ENCODE data around the gene DNAJB2.
A peak's percentile ranks its signal among the peaks of the same experiment; 100 is the strongest.

Gene DNAJB2

DNA sequence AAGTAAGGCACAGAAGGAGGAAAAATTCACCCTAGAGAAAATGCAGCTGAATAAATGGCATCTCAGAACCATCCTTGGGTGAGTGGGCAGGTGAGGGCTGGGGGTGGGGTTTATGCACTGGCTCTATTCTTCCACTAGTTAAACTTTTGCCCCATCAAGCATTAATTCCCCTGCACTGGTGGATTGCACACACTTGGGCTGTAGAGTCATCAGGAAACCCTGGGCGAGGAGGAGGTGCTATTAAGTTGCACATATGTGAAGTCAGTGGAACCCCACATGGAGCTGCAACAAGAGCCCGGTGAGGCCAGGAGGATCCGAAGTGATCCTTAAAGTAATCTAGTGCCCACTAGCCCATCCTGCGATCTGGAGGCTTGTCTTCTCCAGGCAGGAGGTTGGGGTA lies 6.8 kb upstream of the DNAJB2 start:
- Histone ChIP-seq H3K27me3 (ENCODE audit: insufficient read depth, insufficient read length) (no peaks in the 10 kb centered on the region), H3K4me1 (ENCODE audit: insufficient read depth, insufficient read length) (peaks cover 7% of the 10 kb centered on the region), H3K9me3 (ENCODE audit: insufficient read depth, low read length) (no peaks in the 10 kb centered on the region), H3K36me3 (ENCODE audit: insufficient read depth, insufficient read length, low read length) (no peaks in the 10 kb centered on the region), H3K9ac (ENCODE audit: insufficient read length, low read depth) (no peak overlapping the region), H3K4me3 (ENCODE audit: insufficient read length, low read depth) (no peak overlapping the region)
- TF ChIP-seq SUZ12 (IDR thresholded peaks at IDR 0.05; ENCODE audit: extremely low read depth, insufficient read depth, insufficient read length) = no peak
- no peak for TF ChIP-seq ZNF274 (IDR thresholded peaks at IDR 0.05; ENCODE audit: low read depth, low read length)
- no peak for TF ChIP-seq YY1 (IDR thresholded peaks at IDR 0.05; ENCODE audit: insufficient read depth, insufficient read length)
- no peak for DNase-seq (ENCODE audit: low read depth, low spot score)

DNA sequence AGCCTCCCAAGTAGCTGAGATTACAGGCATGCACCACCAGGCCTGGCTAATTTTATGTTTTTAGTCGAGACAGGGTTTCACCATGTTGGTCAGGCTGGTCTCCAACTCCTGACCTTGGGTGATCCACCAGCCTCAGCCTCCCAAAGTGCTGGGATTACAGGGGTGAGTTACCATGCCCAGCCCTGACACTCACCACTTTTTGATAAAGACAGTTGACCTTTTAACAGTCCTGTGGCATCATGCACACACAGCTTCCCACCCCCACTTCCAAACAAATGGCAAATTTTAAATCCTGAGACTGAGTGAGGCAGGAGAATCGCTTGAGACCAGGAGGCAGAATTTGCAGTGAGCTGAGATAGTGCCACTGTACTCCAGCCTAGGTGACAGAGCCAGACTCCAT lies 6.2 kb upstream of the DNAJB2 start:
- H3K9ac ChIP-seq (ENCODE audit: insufficient read length, low read depth) = no peak overlapping the region
- H3K4me1 ChIP-seq (ENCODE audit: insufficient read depth, insufficient read length) = peaks cover 7% of the 10 kb centered on the region
- no peaks in the 10 kb centered on the region for H3K27me3 ChIP-seq (ENCODE audit: insufficient read depth, insufficient read length)
- H3K36me3 ChIP-seq (ENCODE audit: insufficient read depth, insufficient read length, low read length) = no peaks in the 10 kb centered on the region
- DNase-seq (ENCODE audit: low read depth, low spot score) = no peak
- TF ChIP-seq SUZ12 (IDR thresholded peaks at IDR 0.05; ENCODE audit: extremely low read depth, insufficient read depth, insufficient read length) (no peak), ZNF274 (IDR thresholded peaks at IDR 0.05; ENCODE audit: low read depth, low read length) (no peak), YY1 (IDR thresholded peaks at IDR 0.05; ENCODE audit: insufficient read depth, insufficient read length) (no peak)
- H3K4me3 ChIP-seq (ENCODE audit: insufficient read length, low read depth) = no peak overlapping the region
- no peaks in the 10 kb centered on the region for H3K9me3 ChIP-seq (ENCODE audit: insufficient read depth, low read length)

DNA sequence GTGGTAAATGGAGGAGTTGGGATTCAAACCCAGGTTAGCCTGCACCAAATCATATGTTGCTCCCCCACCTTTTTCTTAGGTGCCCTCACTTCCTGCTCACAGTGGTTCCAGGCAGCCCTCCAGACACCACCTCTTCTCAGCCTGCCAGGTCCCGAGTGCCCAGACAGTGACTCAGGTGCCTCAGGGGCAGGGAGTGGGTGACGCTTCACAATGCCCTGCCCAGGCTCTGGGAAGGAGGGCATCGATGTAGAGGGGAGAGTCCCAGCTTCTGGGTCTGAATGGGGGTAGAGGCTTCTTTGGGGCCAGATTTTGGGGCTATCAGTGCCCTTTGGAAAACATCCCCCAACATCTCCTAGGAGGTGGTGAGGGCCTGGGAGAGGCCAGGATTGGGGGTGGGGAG lies 5.2 kb upstream of the DNAJB2 start:
- no peak for TF ChIP-seq ZNF274 (IDR thresholded peaks at IDR 0.05; ENCODE audit: low read depth, low read length)
- TF ChIP-seq YY1 (IDR thresholded peaks at IDR 0.05; ENCODE audit: insufficient read depth, insufficient read length) = no peak
- no peak for TF ChIP-seq SUZ12 (IDR thresholded peaks at IDR 0.05; ENCODE audit: extremely low read depth, insufficient read depth, insufficient read length)
- no peaks in the 10 kb centered on the region for H3K36me3 ChIP-seq (ENCODE audit: insufficient read depth, insufficient read length, low read length)
- DNase-seq (ENCODE audit: low read depth, low spot score) = no peak
- H3K4me3 ChIP-seq (ENCODE audit: insufficient read length, low read depth) = no peak overlapping the region
- H3K9ac ChIP-seq (ENCODE audit: insufficient read length, low read depth) = peak overlapping the region; percentile 70
- peaks cover 7% of the 10 kb centered on the region for H3K4me1 ChIP-seq (ENCODE audit: insufficient read depth, insufficient read length)
- H3K9me3 ChIP-seq (ENCODE audit: insufficient read depth, low read length) = no peaks in the 10 kb centered on the region
- no peaks in the 10 kb centered on the region for H3K27me3 ChIP-seq (ENCODE audit: insufficient read depth, insufficient read length)

DNA sequence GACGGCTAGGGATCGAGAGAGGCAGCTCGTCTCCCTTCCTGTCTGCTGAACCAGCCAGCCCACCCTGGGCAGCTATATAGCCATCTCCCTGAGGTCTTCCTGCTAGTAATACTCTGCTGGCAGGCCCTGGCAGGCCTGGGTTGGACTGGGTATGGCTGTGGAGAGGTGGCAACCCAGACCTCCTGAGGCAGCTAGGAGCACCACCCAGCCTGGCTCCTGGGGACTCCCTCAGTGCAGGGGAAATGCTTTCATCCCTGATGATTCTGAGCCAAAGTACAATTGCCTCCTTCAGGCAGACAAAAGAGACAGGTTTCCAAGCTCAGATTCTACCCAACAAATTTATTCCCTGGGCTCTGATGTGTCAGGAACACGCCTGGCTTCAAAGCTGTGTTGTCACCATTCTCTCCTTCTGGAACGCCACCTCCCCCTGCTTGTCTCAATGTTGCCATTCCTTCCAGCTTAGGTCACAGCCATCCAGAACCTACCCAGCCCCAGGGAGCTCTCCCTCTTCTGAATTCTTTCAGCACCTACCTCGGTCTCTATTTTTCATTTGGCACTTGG lies 4.7 kb upstream of the DNAJB2 start:
- H3K4me1 ChIP-seq (ENCODE audit: insufficient read depth, insufficient read length) = peaks cover 7% of the 10 kb centered on the region
- H3K27me3 ChIP-seq (ENCODE audit: insufficient read depth, insufficient read length) = no peaks in the 10 kb centered on the region
- H3K9me3 ChIP-seq (ENCODE audit: insufficient read depth, low read length) = no peaks in the 10 kb centered on the region
- DNase-seq (ENCODE audit: low read depth, low spot score) = peak; percentile 80
- H3K36me3 ChIP-seq (ENCODE audit: insufficient read depth, insufficient read length, low read length) = no peaks in the 10 kb centered on the region
- TF ChIP-seq SUZ12 (IDR thresholded peaks at IDR 0.05; ENCODE audit: extremely low read depth, insufficient read depth, insufficient read length) (no peak), YY1 (IDR thresholded peaks at IDR 0.05; ENCODE audit: insufficient read depth, insufficient read length) (no peak), ZNF274 (IDR thresholded peaks at IDR 0.05; ENCODE audit: low read depth, low read length) (no peak)
- peak overlapping the region; percentile 70 for H3K9ac ChIP-seq (ENCODE audit: insufficient read length, low read depth)
- H3K4me3 ChIP-seq (ENCODE audit: insufficient read length, low read depth) = no peak overlapping the region

DNA sequence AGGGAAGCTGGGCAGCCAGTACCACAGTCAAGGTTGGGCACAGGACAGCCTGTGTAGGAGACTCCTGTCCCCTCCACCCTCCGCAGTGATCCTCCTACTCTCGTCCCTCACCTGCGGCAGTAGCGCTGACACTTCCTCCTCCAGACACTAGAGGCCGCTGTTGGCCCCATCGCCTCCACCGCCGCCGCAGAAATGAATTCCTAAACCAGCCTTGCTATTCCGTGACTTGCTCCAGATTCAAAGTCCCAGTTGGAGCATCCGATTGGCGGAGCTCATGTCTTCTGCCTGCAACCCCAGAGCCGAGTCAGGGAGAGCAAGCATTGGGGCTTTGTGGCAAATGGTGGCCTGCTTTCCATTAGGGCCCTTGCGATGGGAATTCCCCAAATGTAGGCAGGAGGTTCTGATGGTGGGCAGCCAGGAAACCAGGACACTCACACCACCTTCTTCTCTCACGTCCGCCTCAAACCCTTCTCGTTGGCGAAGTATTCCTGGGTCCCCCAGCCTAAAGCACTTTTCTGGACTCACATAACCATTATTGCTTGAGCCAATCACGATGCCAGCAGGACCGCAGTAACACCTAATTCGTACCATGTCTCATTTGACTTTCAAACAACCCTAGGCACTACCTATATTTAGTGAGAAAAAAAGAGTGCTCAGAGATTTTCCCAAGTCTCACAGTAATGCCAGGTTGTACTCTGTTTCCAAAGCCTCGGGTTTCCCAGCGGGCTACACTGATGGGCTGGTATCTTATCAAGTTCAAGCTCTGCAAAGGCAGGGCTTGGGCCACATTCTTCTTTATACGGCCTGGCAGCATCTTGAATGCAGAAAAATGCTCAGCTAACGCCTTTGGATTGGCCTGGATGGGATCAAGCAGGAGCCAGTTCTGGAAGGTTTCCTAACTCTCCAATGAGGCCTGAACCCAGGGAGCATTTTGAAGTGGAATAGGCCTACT lies 1.2 kb upstream of the DNAJB2 start:
- no peak for TF ChIP-seq SUZ12 (IDR thresholded peaks at IDR 0.05; ENCODE audit: extremely low read depth, insufficient read depth, insufficient read length)
- TF ChIP-seq ZNF274 (IDR thresholded peaks at IDR 0.05; ENCODE audit: low read depth, low read length) = no peak
- peak overlapping the region; percentile 31 for H3K4me3 ChIP-seq (ENCODE audit: insufficient read length, low read depth)
- H3K4me1 ChIP-seq (ENCODE audit: insufficient read depth, insufficient read length) = peaks cover 18% of the 10 kb centered on the region

DNA sequence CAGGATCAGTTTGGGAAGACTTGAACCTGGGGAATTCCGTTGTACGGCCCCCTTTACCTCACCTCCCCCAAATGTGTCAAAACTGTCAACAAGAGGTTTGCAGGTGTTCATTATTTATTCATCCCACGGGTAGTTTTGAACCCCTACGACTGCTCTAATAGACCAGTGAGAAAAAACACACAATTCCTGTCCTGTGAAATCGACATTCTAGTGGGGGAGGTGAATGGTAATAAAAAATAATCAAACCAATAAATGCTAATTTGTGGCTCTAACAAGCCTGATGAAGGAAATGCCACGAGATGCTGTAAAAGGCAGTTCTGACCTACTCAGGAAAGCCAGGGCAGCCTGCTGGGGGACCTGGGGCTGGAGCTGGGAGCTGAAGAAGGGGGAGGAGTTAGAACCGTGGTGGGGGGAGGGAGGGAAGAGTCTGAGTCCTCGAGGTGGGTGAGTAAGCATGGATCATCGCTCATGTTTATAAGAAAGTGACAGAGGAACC lies 463 bp upstream of the DNAJB2 start:
- Histone ChIP-seq H3K36me3 (ENCODE audit: insufficient read depth, insufficient read length, low read length) (peaks cover 35% of the 10 kb centered on the region), H3K4me1 (ENCODE audit: insufficient read depth, insufficient read length) (peaks cover 18% of the 10 kb centered on the region), H3K9me3 (ENCODE audit: insufficient read depth, low read length) (no peaks in the 10 kb centered on the region), H3K9ac (ENCODE audit: insufficient read length, low read depth) (peak overlapping the region; percentile 52), H3K27me3 (ENCODE audit: insufficient read depth, insufficient read length) (no peaks in the 10 kb centered on the region), H3K4me3 (ENCODE audit: insufficient read length, low read depth) (peak overlapping the region; percentile 31)
- DNase-seq (ENCODE audit: low read depth, low spot score) = no peak
- TF ChIP-seq YY1 (IDR thresholded peaks at IDR 0.05; ENCODE audit: insufficient read depth, insufficient read length) (no peak), ZNF274 (IDR thresholded peaks at IDR 0.05; ENCODE audit: low read depth, low read length) (no peak), SUZ12 (IDR thresholded peaks at IDR 0.05; ENCODE audit: extremely low read depth, insufficient read depth, insufficient read length) (no peak)

More for the DNA sequence above, 1.2 kb upstream of the DNAJB2 start:
- no peak for DNase-seq (ENCODE audit: low read depth, low spot score)
- no peaks in the 10 kb centered on the region for H3K27me3 ChIP-seq (ENCODE audit: insufficient read depth, insufficient read length)
- peaks cover 27% of the 10 kb centered on the region for H3K36me3 ChIP-seq (ENCODE audit: insufficient read depth, insufficient read length, low read length)
- no peaks in the 10 kb centered on the region for H3K9me3 ChIP-seq (ENCODE audit: insufficient read depth, low read length)
- peak overlapping the region; percentile 61 for H3K9ac ChIP-seq (ENCODE audit: insufficient read length, low read depth)

DNA sequence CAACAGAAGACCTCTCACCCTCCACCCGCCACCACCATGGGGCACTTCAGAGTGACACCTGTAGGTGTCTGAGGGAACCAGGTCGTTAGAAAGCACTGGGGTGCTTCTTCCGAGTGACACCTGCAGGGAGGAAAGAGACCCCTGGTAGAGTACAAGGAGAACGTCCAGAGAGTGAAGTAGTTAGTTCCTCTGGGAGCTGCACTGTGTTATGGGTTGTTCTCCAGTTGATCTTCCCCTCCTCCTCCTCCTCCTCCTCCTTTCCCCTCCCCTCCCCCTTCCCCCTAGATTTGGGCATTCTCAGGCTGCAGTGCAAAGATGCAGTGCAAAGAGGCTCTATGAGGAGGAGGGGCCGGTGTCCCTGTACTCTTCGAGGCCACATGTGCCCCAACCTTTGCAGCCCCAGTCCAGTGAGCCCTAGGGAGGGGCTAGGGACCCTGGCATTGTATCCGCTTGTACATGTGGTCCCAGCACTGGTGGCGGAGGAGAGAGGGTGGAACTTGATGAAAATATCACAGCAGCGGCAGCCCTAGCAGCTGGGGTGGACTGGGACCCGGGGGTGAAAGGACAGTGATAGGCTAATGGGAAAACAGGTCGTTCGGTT lies 850 bp downstream of the DNAJB2 start:
- Histone ChIP-seq H3K36me3 (ENCODE audit: insufficient read depth, insufficient read length, low read length) (peaks cover 48% of the 10 kb centered on the region), H3K27me3 (ENCODE audit: insufficient read depth, insufficient read length) (no peaks in the 10 kb centered on the region), H3K4me1 (ENCODE audit: insufficient read depth, insufficient read length) (peaks cover 12% of the 10 kb centered on the region), H3K9me3 (ENCODE audit: insufficient read depth, low read length) (no peaks in the 10 kb centered on the region), H3K4me3 (ENCODE audit: insufficient read length, low read depth) (peak overlapping the region; percentile 61), H3K9ac (ENCODE audit: insufficient read length, low read depth) (peak overlapping the region; percentile 76)
- no peak for DNase-seq (ENCODE audit: low read depth, low spot score)
- no peak for TF ChIP-seq SUZ12 (IDR thresholded peaks at IDR 0.05; ENCODE audit: extremely low read depth, insufficient read depth, insufficient read length)
- no peak for TF ChIP-seq ZNF274 (IDR thresholded peaks at IDR 0.05; ENCODE audit: low read depth, low read length)
- no peak for TF ChIP-seq YY1 (IDR thresholded peaks at IDR 0.05; ENCODE audit: insufficient read depth, insufficient read length)
